Fibroblast of skin of back (primary cell): ENCODE data around the gene MAP3K6.

Experiments used
- DNase-seq: peaks from one replicate; pipeline ENCODE4 v3.0.0-alpha.2; 2013

The MAP3K6 gene

GRCh38 chr1:27356619-27357280 is 10.0 kb downstream of the MAP3K6 start:
- DNase-seq, result no peak

- no peak for DNase-seq
Measured at GRCh38 chr1:27356277-27356618, 10.5 kb downstream of the MAP3K6 start.

GRCh38 chr1:27355683-27356082 is 11.1 kb downstream of the MAP3K6 start:
- no peak for DNase-seq

- DNase-seq, result no peak
Measured at GRCh38 chr1:27353629-27354028, 13.1 kb downstream of the MAP3K6 start.

GRCh38 chr1:27353166-27353565 is 13.6 kb downstream of the MAP3K6 start:
- no peak for DNase-seq

GRCh38 chr1:27351541-27352107 is 15.1 kb downstream of the MAP3K6 start:
- no peak for DNase-seq

GRCh38 chr1:27350663-27351540 is 15.9 kb downstream of the MAP3K6 start:
- peak; percentile 25 for DNase-seq

GRCh38 chr1:27349784-27350662 is 16.7 kb downstream of the MAP3K6 start:
- peak; percentile 63 for DNase-seq

GRCh38 chr1:27348861-27349783 is 17.6 kb downstream of the MAP3K6 start:
- DNase-seq, result peak; percentile 22

- DNase-seq, result peak; percentile 36
Measured at GRCh38 chr1:27346991-27347624, 19.7 kb downstream of the MAP3K6 start.

- no peak for DNase-seq
Measured at GRCh38 chr1:27346357-27346756, 20.4 kb downstream of the MAP3K6 start.

GRCh38 chr1:27345272-27345671 is 21.5 kb downstream of the MAP3K6 start:
- DNase-seq, result no peak

- no peak for DNase-seq
Measured at GRCh38 chr1:27343639-27344025, 23.1 kb downstream of the MAP3K6 start.

- DNase-seq, result no peak
Measured at GRCh38 chr1:27342778-27343638, 23.8 kb downstream of the MAP3K6 start.

- DNase-seq, result no peak
Measured at GRCh38 chr1:27342391-27342777, 24.4 kb downstream of the MAP3K6 start.

GRCh38 chr1:27341525-27342252 is 25.1 kb downstream of the MAP3K6 start, which contains the start of gene SYTL1:
SYTL1 (plus strand) TSS chr1:27342022; CDS start chr1:27345335, 3,313 bp downstream.
- peak; percentile 75 for DNase-seq

GRCh38 chr1:27339213-27339612 is 27.5 kb downstream of the MAP3K6 start:
- DNase-seq, result no peak

GRCh38 chr1:27338751-27339150 is 28.0 kb downstream of the MAP3K6 start:
- no peak for DNase-seq

- DNase-seq, result no peak
Measured at GRCh38 chr1:27336756-27337155, 30.0 kb downstream of the MAP3K6 start.
